ENCODE results near the gene FAF1. TPM values are rescaled to one million over a fixed set of nuclear protein-coding genes. Genes with fewer than 3 reads are reported as not detected.

The FAF1 gene
- total RNA-seq, 1 donor from 2014 or later, result 56.5 TPM

- no peak for DNase-seq
These were observed 554.3 kb downstream of the FAF1 start for GRCh38 chr1:50405814-50406213.

- DNase-seq, result no peak
These were observed 566.4 kb downstream of the FAF1 start for GRCh38 chr1:50393522-50394120.

Other genes with a start within 250 kb of the FAF1 start
- gene CDKN2C, start 10.0 kb upstream of the FAF1 start, total RNA-seq, result 10.0 and 18.5 TPM in 2 replicates
- not detected in 2 replicates for gene C1orf185, start 142.0 kb upstream of the FAF1 start, total RNA-seq